H1 (cell line): ENCODE measurements around the gene CDRT4. TPM values are rescaled to one million over a fixed set of nuclear protein-coding genes. Genes with fewer than 3 reads are reported as not detected.
A peak's percentile ranks its signal among the peaks of the same experiment; 100 is the strongest.

Source experiments
- CBX5 ChIP-seq: fragments of 300-800, 300-1000 bp; sonication (generic); IDR thresholded peaks from 2 replicates; pipeline ENCODE4 v1.7.1; 2016; ENCODE audit warnings: antibody characterized with exemption, low read length, low read depth
- CBX8 ChIP-seq: fragments of 300-800, 300-1000 bp; sonication (generic); IDR thresholded peaks from 2 replicates; pipeline ENCODE4 v1.7.1; 2016; ENCODE audit warnings: low read depth, low read length, borderline replicate concordance
- EGR1 ChIP-seq: IDR thresholded peaks from 2 replicates; pipeline ENCODE4 v1.6.1; 2011; ENCODE audit warnings: low read depth, low read length, borderline replicate concordance
- KDM4A ChIP-seq: IDR thresholded peaks from one replicate; pipeline ENCODE4 v1.7.1; 2012; ENCODE audit warnings: low read depth, mild to moderate bottlenecking, moderate library complexity, low read length, inconsistent platforms; ENCODE audit not compliant: severe bottlenecking
- MAX ChIP-seq: IDR thresholded peaks from 2 replicates; pipeline ENCODE4 v1.6.1; 2012; ENCODE audit warnings: inconsistent platforms
- TAF1 ChIP-seq: IDR thresholded peaks from 2 replicates; pipeline ENCODE4 v1.6.1; 2011; ENCODE audit warnings: mild to moderate bottlenecking, low read depth, low read length
- ZNF274 ChIP-seq: IDR thresholded peaks from 2 replicates; pipeline ENCODE4 v1.7.0; 2012; ENCODE audit warnings: low read length, borderline replicate concordance; ENCODE audit errors: extremely low read depth
- polyA plus RNA-seq, 7 experiments: library from polyadenylated mRNA; depleted of rRNA in 3 of 7; stranded (reverse) in 5 of 7; unstranded in 2 of 7; fragments of >200 nt in 5 of 7; fragments of 200-250 nt in 2 of 7; gene quantifications; 1 replicate in 5 of 7; 2 replicates in 1 of 7; 4 replicates in 1 of 7; pipeline versions ENCODE4 v1.2.1 to v1.2.3, GENCODE V29; 2011 to 2013; ENCODE audit warnings: missing spikeins in 2 of 7, mixed read lengths in 2 of 7
- total RNA-seq: library from RNA; stranded (reverse); fragmentation: NEBNext Ultra II Directional; extraction: Animal tissue kit (Norgen Biotek cat#: 25700); gene quantifications from 2 replicates; pipeline ENCODE4 v1.2.1, GENCODE V29; 2021

CDRT4 gene
- total and polyA plus RNA-seq, 2 of the 8 experiments (the other 6 are each of a cell fraction or from before 2014, with no cell fraction given): 2.6 to 5.6 TPM

- no peak for TF ChIP-seq ZNF274
- TF ChIP-seq CBX8: no peak
- no peak for TF ChIP-seq MAX
- TF ChIP-seq TAF1: no peak
- no peak for TF ChIP-seq KDM4A
- peak; percentile 95 for TF ChIP-seq EGR1
- TF ChIP-seq CBX5: no peak
These were observed 30.7 kb downstream of the CDRT4 start (continued) for GRCh38 chr17:15436473-15437302.
